Measurements from ENCODE around the gene IFNA7. TPM values are rescaled to one million over a fixed set of nuclear protein-coding genes. Genes with fewer than 3 reads are reported as not detected.

Gene IFNA7
- total RNA-seq, 1 experiment from 2014 or later = not detected

DNA sequence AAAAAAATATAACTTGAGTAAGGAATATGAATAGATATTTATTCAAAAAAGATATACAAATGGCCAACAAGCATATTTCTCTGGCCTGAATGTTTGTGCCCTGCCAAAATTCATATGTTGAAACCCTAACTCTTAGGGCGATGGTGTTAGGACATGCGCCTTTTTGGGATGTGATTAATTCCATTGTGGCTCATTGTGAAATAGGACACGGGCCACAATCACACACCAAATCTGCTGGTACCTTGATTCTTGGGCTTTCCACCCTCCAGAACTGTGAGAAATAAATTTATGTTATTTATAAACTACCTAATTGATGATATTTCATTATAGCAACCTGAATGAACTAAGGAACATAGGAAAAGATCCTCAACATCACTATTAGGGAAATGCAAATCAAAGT lies 29.8 kb downstream of the IFNA7 start (continued):
- TF ChIP-seq, protein P1, sequence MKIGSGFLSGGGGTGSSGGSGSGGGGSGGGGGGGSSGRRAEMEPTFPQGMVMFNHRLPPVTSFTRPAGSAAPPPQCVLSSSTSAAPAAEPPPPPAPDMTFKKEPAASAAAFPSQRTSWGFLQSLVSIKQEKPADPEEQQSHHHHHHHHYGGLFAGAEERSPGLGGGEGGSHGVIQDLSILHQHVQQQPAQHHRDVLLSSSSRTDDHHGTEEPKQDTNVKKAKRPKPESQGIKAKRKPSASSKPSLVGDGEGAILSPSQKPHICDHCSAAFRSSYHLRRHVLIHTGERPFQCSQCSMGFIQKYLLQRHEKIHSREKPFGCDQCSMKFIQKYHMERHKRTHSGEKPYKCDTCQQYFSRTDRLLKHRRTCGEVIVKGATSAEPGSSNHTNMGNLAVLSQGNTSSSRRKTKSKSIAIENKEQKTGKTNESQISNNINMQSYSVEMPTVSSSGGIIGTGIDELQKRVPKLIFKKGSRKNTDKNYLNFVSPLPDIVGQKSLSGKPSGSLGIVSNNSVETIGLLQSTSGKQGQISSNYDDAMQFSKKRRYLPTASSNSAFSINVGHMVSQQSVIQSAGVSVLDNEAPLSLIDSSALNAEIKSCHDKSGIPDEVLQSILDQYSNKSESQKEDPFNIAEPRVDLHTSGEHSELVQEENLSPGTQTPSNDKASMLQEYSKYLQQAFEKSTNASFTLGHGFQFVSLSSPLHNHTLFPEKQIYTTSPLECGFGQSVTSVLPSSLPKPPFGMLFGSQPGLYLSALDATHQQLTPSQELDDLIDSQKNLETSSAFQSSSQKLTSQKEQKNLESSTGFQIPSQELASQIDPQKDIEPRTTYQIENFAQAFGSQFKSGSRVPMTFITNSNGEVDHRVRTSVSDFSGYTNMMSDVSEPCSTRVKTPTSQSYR (CRISPR knock-in tag; IDR thresholded peaks at IDR 0.05) = no peak
- TF ChIP-seq GRHL2 (CRISPR knock-in tag; IDR thresholded peaks at IDR 0.05; ENCODE audit: insufficient replicate concordance, severe bottlenecking) = no peak
- TF ChIP-seq MXD4 (CRISPR knock-in tag; IDR thresholded peaks at IDR 0.05; ENCODE audit: borderline replicate concordance) = no peak
- TF ChIP-seq FOXP1 (CRISPR knock-in tag; IDR thresholded peaks at IDR 0.05; ENCODE audit: borderline replicate concordance) = no peak
- TF ChIP-seq SOX15 (CRISPR knock-in tag; IDR thresholded peaks at IDR 0.05) = no peak
- TF ChIP-seq ATF2 (CRISPR knock-in tag; IDR thresholded peaks at IDR 0.05; ENCODE audit: borderline replicate concordance, low read depth) = no peak
- no peak for TF ChIP-seq SMAD3 (CRISPR knock-in tag; IDR thresholded peaks at IDR 0.05; ENCODE audit: borderline replicate concordance)
- TF ChIP-seq PREB (CRISPR knock-in tag; IDR thresholded peaks at IDR 0.05; ENCODE audit: borderline replicate concordance) = no peak
- TF ChIP-seq, protein P2, sequence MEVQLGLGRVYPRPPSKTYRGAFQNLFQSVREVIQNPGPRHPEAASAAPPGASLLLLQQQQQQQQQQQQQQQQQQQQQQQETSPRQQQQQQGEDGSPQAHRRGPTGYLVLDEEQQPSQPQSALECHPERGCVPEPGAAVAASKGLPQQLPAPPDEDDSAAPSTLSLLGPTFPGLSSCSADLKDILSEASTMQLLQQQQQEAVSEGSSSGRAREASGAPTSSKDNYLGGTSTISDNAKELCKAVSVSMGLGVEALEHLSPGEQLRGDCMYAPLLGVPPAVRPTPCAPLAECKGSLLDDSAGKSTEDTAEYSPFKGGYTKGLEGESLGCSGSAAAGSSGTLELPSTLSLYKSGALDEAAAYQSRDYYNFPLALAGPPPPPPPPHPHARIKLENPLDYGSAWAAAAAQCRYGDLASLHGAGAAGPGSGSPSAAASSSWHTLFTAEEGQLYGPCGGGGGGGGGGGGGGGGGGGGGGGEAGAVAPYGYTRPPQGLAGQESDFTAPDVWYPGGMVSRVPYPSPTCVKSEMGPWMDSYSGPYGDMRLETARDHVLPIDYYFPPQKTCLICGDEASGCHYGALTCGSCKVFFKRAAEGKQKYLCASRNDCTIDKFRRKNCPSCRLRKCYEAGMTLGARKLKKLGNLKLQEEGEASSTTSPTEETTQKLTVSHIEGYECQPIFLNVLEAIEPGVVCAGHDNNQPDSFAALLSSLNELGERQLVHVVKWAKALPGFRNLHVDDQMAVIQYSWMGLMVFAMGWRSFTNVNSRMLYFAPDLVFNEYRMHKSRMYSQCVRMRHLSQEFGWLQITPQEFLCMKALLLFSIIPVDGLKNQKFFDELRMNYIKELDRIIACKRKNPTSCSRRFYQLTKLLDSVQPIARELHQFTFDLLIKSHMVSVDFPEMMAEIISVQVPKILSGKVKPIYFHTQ (CRISPR knock-in tag; IDR thresholded peaks at IDR 0.05) = no peak
- TF ChIP-seq, protein P3, sequence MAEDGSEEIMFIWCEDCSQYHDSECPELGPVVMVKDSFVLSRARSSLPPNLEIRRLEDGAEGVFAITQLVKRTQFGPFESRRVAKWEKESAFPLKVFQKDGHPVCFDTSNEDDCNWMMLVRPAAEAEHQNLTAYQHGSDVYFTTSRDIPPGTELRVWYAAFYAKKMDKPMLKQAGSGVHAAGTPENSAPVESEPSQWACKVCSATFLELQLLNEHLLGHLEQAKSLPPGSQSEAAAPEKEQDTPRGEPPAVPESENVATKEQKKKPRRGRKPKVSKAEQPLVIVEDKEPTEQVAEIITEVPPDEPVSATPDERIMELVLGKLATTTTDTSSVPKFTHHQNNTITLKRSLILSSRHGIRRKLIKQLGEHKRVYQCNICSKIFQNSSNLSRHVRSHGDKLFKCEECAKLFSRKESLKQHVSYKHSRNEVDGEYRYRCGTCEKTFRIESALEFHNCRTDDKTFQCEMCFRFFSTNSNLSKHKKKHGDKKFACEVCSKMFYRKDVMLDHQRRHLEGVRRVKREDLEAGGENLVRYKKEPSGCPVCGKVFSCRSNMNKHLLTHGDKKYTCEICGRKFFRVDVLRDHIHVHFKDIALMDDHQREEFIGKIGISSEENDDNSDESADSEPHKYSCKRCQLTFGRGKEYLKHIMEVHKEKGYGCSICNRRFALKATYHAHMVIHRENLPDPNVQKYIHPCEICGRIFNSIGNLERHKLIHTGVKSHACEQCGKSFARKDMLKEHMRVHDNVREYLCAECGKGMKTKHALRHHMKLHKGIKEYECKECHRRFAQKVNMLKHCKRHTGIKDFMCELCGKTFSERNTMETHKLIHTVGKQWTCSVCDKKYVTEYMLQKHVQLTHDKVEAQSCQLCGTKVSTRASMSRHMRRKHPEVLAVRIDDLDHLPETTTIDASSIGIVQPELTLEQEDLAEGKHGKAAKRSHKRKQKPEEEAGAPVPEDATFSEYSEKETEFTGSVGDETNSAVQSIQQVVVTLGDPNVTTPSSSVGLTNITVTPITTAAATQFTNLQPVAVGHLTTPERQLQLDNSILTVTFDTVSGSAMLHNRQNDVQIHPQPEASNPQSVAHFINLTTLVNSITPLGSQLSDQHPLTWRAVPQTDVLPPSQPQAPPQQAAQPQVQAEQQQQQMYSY (CRISPR knock-in tag; IDR thresholded peaks at IDR 0.05) = no peak
- TF ChIP-seq IRF1 (CRISPR knock-in tag; IDR thresholded peaks at IDR 0.05) = no peak
- no peak for TF ChIP-seq ZNF232 (CRISPR knock-in tag; IDR thresholded peaks at IDR 0.05)
- no peak for TF ChIP-seq ZNF138 (CRISPR knock-in tag; conservative IDR thresholded peaks at IDR 0.05)
- TF ChIP-seq ZNF671 (CRISPR knock-in tag; IDR thresholded peaks at IDR 0.05) = no peak
- no peak for TF ChIP-seq MAX (CRISPR knock-in tag; IDR thresholded peaks at IDR 0.05)
- no peak for TF ChIP-seq ATF1 (CRISPR knock-in tag; IDR thresholded peaks at IDR 0.05)
